GM12875 (cell line): ENCODE results near the gene THAP12.

ENCODE experiments used
- H3K4me3 ChIP-seq: one replicate; pipeline ENCODE4 v1.5.1; 2011; ENCODE audit warnings: low read depth, low read length, control low read depth
- TF ChIP-seq, protein P1 (sequence below): IDR thresholded peaks from 2 replicates; pipeline ENCODE4 v1.5.1; 2011; ENCODE audit warnings: low read depth, mild to moderate bottlenecking, control low read depth, inconsistent platforms, low read length, moderate library complexity, borderline replicate concordance; ENCODE audit not compliant: insufficient read depth

The THAP12 gene, protein sequence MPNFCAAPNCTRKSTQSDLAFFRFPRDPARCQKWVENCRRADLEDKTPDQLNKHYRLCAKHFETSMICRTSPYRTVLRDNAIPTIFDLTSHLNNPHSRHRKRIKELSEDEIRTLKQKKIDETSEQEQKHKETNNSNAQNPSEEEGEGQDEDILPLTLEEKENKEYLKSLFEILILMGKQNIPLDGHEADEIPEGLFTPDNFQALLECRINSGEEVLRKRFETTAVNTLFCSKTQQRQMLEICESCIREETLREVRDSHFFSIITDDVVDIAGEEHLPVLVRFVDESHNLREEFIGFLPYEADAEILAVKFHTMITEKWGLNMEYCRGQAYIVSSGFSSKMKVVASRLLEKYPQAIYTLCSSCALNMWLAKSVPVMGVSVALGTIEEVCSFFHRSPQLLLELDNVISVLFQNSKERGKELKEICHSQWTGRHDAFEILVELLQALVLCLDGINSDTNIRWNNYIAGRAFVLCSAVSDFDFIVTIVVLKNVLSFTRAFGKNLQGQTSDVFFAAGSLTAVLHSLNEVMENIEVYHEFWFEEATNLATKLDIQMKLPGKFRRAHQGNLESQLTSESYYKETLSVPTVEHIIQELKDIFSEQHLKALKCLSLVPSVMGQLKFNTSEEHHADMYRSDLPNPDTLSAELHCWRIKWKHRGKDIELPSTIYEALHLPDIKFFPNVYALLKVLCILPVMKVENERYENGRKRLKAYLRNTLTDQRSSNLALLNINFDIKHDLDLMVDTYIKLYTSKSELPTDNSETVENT

DNA sequence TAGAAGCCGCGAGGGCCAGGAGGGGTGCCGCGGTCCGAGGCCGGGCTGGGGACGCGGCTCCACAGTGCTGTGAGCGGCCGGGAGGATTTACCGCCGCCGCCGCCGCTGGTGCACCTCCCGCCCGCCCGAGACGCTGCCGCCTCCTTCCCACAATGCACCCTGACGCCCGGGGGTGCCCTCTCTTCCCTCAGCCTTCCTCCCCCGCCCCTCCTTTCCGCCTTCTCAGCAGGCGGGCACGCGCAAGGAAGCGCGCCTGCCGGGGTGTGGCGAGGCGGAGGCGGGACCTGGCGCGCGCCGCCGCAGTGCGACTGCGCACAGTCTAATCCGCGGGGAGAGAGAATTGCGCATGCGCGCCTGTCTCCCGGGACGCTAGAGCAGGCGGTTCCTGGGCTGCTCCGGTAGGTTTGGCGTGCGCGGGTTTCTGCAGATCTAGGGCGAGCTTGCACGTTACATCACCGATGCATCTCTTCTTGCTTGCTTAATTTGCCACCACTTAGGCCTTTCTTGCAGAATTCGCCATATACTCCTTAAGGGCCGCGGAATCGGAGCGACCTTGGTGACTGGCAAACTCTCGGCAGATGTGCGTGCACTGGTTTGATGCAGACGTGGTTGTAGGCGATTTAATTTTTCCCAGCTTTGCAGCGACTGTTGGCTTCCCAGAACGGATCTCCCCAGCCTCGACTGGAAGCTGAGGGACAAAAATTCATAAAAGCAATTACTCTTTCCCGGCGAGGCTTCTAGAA, at the start of gene THAP12, which contains the start of gene GVQW3:
TSS of gene THAP12 (minus strand) at position 156 of the 743 bp plus-strand sequence. CDS start 296 bp downstream, outside the sequence.
TSS of gene GVQW3 (plus strand) at position 347 of the 743 bp plus-strand sequence. CDS start 506 bp downstream, outside the sequence.
- TF ChIP-seq, protein P1, sequence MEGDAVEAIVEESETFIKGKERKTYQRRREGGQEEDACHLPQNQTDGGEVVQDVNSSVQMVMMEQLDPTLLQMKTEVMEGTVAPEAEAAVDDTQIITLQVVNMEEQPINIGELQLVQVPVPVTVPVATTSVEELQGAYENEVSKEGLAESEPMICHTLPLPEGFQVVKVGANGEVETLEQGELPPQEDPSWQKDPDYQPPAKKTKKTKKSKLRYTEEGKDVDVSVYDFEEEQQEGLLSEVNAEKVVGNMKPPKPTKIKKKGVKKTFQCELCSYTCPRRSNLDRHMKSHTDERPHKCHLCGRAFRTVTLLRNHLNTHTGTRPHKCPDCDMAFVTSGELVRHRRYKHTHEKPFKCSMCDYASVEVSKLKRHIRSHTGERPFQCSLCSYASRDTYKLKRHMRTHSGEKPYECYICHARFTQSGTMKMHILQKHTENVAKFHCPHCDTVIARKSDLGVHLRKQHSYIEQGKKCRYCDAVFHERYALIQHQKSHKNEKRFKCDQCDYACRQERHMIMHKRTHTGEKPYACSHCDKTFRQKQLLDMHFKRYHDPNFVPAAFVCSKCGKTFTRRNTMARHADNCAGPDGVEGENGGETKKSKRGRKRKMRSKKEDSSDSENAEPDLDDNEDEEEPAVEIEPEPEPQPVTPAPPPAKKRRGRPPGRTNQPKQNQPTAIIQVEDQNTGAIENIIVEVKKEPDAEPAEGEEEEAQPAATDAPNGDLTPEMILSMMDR = 0 out of 2 replicates have a peak, but pooled peaks have one; percentile 10
- H3K4me3 ChIP-seq = peak within 1 kb of the TSS; percentile 64

DNA sequence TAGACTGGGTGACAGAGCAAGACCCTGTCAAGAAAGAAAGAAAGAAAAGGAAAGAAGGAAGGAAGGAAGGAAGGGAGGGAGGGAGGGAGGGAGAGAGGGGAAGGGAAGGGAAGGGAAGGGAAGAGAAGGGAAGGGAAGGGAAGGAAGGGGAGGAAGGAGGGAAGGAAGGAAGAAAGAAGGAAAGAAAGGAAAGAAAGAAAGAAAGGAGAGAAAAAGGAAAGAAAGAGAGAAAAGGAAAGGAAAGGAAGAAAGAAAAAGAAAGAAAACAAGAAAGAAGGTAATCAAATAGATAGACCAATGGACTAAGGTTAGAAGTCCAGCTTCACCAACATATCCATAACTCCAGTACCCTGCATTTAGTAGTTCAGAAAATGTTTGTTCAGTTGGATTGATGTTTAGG, 45.7 kb upstream of the THAP12 start:
- H3K4me3 ChIP-seq = no peak overlapping the region
- TF ChIP-seq, protein P1 = no peak

DNA sequence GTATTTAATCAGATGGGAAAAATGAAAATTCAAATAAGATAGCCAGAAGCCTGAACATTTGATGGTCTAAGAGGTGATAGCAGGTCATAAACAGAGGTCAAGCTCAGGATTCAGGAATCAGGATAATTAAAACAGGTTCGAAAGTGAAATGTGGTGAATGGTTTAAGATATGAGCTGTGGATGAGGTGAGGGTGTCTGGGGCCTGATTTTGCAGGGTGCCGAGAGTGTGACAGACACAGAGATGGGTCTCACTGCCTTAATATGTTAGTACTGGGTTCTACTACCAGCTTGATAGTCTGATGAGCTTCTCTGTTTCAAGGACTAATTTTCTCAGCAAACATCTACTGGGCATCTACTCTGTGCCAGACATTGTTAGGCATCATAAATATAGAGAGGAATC, 44.0 kb upstream of the THAP12 start:
- TF ChIP-seq, protein P1 = no peak
- no peak overlapping the region for H3K4me3 ChIP-seq

DNA sequence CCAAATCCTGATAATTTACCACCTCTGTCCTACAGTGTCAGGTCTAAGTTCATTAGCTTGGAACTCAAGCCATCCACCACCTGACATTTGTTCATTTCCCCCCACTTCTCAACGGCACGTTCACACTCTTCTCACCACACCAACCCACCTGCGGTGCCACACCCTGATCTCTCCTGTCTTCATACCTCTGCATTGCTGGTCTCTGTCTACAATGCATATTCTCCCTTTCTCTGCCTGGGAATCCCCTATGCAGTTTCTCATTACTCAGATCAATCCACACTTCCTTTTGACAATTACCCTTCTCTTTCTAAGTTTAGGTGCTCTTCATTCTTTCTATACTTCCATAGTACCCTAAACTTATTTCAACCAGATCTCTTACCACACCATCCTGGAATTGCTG, 43.4 kb upstream of the THAP12 start:
- TF ChIP-seq, protein P1 = no peak
- no peak overlapping the region for H3K4me3 ChIP-seq

DNA sequence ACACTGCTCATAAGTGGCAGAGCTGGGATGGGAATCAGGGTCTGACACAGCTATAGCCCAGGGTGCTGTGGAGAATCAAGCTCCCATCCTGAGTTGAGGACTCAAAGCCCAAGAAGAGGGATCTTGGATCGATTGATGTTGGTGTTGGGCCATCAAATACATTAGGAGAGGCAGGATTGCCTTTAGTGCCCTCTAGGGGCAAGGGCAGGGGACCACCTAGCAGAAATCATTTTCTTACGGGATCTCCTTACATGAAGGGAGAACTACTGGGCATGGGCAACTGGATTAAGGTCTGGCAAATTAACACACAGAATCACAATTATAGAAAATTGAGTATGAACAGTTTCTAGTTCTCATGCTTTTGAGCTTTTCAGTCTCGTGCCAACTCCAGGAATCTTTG, 39.0 kb upstream of the THAP12 start:
- TF ChIP-seq, protein P1 = peak; percentile 69
- H3K4me3 ChIP-seq = no peak overlapping the region

DNA sequence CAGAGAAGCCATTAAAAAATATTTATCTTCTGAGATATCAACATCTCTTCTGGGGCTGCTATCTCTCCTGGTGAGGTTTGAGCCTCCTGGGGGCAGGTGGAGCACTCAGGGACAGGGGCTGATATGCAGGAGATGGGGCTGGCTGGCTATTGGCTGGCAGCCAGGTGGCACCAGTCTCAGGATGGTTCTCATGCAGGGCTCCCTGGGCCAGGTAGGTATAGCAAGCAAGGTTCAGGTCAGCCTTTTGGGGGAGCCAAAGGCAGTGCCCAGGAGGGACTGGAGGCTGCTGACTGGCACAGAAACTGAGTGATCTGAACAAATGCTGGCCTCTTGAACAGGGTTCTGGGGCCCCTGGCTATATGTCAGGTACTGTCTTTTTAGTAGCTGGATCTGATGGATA, 34.1 kb upstream of the THAP12 start:
- TF ChIP-seq, protein P1 = no peak
- H3K4me3 ChIP-seq = no peak overlapping the region
